ENCODE measurements around the gene HOXC6.

The HOXC6 gene

DNA sequence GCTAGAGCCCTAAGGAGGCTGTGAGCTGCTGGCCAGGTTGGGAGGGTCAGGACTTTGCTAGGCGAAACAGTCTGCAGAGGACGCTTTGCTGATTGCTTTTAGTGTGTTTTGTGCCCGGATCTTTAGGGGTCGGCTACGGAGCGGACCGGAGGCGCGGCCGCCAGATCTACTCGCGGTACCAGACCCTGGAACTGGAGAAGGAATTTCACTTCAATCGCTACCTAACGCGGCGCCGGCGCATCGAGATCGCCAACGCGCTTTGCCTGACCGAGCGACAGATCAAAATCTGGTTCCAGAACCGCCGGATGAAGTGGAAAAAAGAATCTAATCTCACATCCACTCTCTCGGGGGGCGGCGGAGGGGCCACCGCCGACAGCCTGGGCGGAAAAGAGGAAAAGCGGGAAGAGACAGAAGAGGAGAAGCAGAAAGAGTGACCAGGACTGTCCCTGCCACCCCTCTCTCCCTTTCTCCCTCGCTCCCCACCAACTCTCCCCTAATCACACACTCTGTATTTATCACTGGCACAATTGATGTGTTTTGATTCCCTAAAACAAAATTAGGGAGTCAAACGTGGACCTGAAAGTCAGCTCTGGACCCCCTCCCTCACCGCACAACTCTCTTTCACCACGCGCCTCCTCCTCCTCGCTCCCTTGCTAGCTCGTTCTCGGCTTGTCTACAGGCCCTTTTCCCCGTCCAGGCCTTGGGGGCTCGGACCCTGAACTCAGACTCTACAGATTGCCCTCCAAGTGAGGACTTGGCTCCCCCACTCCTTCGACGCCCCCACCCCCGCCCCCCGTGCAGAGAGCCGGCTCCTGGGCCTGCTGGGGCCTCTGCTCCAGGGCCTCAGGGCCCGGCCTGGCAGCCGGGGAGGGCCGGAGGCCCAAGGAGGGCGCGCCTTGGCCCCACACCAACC lies 1.5 kb downstream of the HOXC6 start:
- DNase-seq (ENCODE audit: low read depth in 2 of 2), result no peak

DNA sequence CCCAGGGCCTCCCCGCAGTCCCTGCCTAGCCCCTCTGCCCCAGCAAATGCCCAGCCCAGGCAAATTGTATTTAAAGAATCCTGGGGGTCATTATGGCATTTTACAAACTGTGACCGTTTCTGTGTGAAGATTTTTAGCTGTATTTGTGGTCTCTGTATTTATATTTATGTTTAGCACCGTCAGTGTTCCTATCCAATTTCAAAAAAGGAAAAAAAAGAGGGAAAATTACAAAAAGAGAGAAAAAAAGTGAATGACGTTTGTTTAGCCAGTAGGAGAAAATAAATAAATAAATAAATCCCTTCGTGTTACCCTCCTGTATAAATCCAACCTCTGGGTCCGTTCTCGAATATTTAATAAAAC lies 2.2 kb downstream of the HOXC6 start:
- DNase-seq (ENCODE audit: low read depth in 2 of 2), result no peak

DNA sequence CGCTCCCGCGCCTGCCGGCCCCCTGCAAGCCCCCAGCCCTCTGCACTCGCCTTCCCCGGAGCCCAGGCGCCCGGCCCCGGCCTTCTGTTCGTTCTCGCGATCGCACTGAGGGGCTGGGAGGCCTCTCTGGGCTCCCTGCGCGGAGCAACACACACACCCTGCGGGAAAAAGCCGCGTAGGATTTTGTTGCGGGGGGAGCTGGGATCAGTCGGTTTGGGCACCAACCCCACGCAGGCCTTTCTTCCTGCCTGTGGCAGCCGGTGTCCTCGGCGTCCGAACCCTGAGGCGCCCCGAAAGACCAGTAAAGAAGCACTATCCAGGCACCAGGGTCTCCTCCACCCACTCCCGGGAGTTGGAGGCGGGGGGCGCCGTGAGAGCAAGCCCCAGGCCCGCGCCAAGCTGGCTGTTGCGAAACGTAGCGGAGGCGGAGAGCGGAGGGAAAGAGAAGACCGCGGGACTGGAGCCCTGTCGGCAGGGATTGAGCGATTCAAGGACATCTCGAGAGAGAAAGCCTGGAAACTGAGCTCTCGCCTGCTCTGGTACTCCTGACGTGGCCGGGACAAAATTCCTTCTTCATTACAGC lies 2.7 kb downstream of the HOXC6 start:
- no peak for DNase-seq (ENCODE audit: low read depth in 2 of 2)

DNA sequence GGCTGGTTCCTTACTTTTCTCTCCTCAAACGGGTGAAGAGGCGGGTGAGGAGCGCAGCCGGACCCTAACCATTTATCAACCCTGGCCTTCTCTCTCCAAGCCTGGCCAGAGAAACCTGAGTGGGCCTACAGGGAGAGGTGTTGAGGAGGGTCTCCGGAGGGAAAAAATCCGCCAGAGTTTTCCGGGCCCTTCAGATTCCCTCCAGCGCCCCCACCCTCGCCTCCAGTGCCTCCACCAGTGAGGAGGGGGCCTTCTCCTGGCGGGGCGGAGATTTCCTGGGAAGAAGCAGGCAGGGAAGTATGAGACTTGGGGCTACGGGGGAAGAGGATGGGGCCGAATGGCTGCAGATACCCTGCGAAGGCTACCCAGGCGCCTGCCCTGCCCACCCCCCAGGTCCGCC lies 3.2 kb downstream of the HOXC6 start:
- DNase-seq (ENCODE audit: low read depth in 2 of 2), result no peak

DNA sequence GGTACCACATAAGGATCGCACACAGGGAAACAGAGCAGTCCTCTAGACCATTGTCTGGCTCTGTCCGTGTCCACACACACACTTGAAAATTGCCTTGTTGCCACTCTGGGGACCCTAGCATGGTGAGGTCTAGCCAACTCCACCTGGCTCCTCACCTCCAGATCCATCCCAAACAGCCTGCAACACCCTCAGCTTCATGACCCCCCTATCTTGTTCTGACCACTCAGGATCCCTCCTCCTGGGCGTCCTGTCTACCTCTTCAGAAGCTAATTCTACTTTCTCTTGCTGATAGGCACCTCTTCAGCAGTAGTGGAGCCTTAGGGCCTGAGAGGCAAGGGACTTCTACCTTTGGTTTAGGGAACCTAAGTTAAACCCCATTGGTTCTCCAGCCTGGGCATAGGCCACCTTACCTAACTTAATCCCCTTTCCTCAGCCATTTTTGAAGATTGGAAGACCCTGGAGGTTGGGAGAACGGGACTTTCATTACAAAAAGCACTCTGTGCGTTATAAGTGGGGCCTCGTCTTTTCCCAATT lies 3.9 kb downstream of the HOXC6 start:
- no peak for DNase-seq (ENCODE audit: low read depth in 2 of 2)

DNA sequence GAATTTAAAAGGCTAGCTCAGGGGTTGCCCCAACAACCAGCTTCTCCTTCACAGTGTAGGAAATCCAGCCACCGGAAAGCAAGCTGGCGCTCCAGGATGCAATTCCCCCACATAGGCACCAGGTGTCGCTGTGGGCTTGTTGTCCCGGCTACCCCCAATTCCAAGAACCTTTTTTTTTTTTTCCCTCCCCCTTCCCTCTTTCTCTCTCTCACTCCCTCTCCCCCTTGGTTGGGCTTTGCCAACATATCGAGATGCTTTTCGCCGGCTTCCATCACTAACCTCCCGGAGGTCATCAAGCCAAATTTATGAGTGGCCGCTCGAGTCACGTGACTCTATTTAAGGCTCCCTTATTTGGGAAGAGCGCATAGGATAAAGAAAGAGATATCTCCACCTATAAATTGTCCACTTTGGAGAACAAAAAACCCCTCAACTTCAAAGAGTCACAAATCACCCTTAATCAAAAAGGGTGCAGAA lies 4.4 kb downstream of the HOXC6 start, which contains the start of gene HOXC5:
Gene HOXC5, plus strand, starts transcription at position 424 of the 474 bp plus-strand sequence. CDS start 73 bp downstream, outside the sequence.
- DNase-seq (ENCODE audit: low read depth in 2 of 2), result peak in 1 of 2 donors; percentile 26

DNA sequence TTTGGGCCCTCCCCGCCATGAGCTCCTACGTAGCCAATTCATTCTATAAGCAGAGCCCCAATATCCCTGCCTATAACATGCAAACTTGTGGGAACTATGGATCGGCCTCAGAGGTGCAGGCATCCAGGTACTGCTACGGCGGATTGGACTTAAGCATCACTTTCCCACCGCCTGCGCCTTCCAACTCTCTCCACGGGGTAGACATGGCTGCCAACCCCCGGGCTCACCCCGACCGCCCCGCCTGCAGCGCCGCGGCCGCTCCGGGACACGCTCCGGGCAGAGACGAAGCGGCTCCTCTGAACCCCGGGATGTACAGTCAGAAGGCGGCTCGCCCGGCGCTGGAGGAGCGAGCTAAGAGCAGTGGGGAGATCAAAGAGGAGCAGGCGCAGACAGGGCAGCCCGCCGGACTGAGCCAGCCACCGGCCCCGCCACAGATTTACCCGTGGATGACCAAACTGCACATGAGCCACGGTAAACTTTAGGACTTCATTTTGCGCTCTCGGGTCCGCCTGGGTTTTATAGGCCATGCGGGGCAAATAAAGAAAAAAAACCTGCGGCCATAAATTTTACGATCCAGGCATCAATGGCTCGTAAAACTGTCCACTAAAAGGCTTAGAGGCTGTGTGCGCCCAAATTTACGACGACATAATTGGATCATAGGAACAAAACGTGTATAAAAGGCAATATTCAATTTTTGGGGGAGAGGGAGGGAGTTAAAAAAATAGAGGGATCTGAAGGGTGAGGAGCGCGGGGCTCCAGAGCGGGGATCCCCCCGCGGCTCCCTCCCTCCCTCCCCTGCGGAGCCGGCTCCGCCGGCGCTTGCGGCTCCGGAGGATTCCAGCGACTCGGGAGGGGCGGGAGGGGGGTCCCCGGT lies 5.1 kb downstream of the HOXC6 start:
- DNase-seq (ENCODE audit: low read depth in 2 of 2), result no peak

DNA sequence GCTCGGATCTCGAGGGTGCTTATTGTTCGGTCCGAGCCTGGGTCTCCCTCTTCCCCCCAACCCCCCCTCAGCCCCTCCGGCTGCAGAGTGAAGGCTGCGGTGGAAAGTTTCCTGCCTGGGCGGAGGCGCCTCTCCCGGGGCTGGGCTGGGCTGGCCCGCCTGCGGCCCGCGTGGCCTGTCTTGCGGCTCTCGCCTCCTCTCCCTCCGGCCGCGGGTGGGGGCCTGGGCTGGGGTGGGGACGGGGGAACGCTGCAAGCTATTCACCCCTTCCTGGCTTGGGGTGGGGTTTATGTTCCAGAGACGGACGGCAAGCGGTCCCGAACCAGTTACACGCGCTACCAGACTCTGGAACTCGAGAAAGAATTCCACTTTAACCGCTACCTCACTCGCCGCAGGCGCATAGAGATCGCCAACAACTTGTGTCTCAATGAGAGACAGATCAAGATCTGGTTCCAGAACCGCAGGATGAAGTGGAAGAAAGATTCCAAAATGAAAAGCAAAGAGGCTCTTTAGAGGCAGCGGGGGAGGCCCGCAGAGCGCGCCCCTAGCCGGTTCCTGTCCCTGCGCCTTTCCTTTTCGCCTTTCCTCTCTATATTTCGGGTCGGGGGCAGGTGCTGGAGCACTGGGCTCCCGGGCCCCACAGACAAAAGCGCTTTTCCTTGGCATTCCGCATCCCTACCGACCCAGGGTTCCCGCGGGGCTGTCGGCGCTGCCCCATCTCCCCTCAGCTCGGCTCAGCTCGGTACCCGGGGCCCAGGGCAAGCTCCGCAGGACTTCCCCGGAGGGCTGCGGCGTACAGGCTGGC lies 5.9 kb downstream of the HOXC6 start:
- no peak for DNase-seq (ENCODE audit: low read depth in 2 of 2)

DNA sequence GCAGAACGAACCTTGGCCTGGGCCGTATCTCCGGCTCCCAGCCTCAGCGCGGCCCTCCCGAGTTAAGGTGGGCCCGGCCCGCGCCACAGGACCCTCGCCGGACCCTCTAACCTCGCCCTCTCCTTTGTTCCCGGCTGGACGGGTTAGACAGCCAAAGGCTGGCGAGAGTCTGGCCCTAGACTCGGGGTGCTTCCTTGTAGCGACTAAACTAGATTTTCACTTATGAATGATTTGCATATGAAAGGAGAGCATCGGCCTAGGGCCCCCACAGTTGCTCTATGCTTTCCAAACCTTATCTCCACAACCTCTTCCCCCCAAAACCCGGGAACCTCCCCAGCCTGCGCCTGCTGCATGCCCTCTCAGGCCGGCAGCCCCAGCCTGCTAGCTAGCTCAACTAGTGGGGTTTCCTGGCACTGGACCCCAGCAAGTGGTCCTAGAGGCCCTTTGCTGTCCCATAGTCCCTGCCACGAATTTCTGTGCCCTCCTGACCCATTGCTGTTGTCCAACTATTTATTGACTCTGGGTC lies 6.6 kb downstream of the HOXC6 start:
- no peak for DNase-seq (ENCODE audit: low read depth in 2 of 2)

DNA sequence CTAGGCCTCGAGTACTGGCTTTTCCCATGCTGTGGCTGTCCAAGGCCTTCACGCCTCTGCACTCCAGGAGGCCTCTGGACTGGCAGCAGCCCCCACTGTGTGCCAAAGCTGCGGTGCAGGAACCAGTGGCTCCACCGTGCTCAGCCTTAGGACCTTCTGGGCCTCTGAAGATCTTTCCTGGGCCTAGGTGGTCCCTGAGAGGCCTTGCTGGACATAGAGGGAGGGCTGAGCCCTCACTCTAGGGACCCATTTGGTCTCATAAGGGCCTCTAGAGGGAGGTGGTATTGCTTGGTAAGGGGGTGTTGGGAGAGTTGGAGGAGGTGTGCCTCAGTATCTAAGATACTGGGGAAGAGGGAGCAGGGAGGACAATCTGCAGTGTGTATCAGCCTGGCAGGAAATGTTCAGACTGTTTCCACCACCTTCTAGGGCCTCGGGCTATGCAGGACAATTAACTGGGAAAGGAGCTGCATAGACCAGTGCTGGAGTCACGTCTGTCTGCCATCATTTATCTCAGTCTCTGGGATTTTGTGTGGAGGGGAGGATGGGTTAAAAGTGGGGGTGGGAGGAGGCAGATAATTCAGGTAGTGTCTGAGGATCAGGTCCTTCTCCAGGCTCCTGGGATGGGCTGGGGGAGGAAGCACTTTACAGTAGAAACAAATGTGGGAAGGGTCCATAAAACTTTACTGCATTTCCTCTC lies 7.5 kb downstream of the HOXC6 start:
- DNase-seq (ENCODE audit: low read depth in 2 of 2), result no peak

DNA sequence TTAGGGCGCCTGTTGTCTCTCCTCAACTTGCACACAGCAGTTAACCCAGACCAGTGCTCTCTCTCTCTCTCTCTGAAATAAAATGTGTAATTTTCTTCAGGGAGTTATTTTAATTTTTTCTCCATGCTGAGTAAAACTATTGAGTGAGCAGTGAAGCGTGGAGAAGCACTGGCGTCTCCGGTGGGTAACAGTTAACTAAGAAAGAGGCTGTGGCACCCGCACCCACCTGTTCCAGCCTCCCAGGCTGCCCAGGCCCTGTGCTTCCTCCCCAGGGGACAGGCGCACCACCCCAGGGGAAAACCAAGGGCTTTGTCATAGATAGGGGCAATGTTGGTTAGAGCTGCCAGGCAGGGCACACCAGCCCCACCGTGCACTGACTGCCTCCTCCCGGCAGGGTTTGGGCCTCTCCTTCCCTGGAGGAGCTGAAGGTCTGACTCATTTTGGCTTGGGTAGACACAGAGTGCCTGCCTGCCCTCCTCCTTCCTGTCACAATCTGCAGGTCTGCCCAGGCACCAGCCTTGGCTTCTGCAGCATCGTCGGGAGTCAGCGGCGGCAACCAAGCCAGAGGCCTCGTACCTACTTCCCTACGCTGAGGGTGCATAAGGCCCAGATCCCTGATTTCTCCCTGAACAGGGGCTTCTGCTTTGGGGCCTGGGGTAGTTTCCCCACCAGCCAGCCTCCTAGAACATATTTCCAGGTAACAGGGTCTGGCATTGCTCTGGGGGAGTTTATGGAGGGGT lies 8.6 kb downstream of the HOXC6 start:
- DNase-seq (ENCODE audit: low read depth in 2 of 2), result no peak

DNA sequence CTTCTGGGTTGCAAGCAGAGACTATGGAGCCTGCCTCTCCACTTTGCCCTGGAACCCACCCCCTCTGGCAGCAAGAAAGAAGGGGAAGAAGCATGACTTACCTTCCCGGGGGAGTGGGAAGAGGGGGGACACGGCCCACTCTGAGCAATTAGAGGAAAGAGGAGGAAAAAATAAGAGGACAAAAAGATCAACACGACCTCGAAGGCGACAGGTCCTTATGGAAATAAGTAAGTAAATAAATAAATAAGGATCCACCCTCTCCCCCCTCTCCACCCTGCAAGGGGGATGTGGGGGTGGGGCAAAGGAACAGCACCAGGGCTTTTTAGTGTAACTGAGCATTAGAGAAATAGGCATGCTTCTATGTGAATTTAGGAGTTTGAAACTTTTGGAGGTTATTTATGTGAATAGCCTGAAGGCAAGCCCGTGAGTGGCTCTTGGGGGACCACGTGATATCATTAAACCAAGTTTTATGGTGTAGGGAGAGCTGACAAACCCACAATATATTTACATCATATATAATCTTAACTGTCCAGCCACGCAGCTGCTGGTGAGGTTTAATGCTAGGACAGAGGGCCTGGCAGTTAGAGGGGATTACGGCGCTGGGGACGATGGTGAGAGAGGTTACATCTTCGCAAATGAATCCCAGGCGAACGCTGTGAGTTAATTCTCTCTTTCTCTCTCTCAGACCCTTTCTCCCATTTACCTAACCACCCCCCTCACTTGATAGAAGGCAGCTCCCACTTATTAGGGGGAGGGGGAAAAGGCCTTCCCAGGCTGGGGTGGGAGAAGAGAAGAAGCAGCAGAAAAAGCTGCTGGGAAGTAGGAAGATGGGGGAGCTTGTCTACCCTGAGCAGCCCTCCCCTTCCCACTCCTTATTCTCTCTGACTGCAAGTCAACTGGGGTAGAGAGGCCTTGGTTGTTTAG lies 9.4 kb downstream of the HOXC6 start:
- DNase-seq (ENCODE audit: low read depth in 2 of 2), result no peak

DNA sequence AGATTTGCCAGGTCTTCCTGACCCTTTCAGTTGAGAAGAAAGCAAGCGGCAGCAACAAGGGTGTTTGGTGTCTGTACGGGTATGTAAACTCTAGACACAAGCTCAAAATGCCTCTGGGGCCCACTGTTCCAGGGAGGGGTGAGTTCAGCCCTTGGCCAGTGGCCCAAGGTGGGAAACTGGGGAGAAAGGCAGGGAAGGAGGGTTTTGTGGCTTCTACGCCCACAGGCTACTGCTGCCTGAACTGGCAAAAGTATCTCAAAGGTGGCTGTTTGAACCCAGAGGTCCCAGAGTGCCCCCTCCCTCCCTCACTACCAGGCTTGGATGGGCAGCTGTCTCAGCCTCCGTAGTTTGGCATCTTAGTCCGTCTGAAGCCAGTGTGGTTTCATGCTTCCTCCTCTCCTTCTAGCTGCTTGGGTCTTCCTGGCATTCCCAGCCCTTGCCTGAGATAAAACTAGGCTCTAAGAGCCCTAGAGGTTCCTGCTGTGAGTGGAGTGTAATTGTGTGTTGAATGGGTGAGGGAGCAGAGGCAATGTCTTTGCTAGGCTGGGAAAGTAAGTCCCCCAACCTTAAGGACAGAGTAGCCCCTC lies 10.1 kb downstream of the HOXC6 start:
- DNase-seq (ENCODE audit: low read depth in 2 of 2), result no peak

DNA sequence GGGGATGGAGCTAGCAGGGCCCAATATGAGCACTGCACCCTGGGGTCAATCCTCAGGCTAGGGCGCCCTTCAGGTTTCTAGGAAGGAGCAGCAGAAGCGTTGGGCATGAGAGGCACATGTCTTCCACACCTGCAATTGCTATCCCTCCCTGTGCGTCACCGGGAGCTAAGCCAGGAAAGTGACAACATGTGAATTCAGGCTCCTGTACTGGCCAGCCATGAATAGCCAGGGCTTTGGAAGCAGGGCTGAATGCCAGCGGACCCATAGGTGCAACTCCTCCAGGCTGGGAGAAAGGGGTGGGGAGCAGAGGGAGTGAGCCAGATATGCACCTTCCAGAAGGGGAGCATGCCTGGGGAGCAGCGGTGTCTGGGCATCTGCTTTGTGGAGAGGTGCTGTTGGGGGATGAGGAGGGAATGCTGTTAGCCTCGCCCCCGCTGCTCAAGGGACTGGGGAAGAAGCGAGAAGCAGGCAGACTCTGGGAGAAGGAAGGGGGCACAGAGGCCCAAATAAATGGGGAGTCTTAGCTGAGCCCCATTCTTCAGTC lies 10.7 kb downstream of the HOXC6 start:
- DNase-seq (ENCODE audit: low read depth in 2 of 2), result no peak

DNA sequence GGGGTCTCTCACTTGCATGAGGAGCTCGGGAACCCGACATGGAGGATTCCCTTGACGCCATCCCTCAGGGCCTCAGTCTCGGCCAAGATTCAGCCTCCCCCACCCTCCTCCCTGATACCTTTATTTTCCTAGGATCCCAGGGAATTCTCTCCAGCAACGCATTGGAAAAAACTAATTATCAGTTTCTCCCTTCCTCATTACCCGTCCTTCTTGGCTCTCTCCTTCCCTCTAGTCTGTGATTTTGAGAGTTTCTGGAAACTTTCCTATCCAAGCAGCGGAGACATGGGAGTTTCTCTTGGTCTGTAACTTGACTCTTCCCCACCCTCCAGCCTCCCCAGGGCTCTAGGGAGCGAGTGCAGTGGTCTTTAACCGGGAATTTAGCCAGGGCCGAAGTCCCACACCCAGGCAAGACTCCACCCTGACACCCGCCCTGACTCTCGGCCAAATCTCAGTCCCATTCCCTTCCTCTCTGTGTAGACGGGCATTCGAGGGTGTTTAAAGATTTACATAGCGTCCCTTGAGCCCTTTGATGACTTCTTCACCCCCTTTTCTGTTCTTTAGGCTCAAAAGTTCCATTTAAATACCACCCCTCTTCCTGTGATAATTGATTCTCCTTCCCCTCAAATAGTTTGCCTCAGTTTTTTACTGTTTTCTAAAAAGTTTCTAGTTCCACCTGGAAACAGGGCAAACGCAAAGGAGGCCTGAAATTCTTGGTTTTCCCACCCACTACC lies 11.3 kb downstream of the HOXC6 start:
- no peak for DNase-seq (ENCODE audit: low read depth in 2 of 2)

DNA sequence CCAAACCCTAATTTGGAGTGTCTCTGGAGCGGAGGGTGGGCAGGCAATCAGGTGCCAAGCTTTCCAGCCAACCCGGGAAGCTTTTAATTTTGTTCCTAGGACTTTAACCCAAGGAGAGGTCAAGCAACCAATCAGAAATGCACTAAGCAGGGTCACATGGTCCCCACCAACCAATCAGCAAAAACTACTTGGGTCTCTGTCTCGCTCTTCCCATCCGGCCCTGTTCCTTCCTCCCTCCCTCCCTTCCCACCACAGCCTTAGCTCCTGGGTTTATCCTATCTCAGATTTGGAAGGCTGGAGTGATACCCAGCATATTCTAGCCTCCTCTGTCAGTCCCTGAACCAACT lies 11.9 kb downstream of the HOXC6 start:
- DNase-seq (ENCODE audit: low read depth in 2 of 2), result no peak

DNA sequence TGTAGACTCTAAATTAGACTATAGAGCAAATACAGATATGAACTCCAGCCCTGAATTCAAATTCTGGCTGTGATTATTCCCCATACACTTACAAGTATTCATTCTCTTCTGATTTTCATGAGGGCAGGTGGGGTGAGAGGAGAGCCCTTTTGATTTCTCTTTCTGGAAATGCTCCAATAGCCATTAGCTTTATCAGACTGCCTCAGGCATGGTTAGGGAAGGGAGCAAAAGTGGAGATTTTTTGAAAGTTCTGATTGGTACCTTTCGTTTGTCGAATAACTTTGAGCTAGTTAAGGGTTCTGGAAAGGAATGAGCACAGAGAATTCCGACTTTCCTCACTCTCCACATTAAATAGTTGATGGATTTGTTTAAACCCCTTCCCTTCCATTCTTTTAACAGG lies 12.4 kb downstream of the HOXC6 start:
- no peak for DNase-seq (ENCODE audit: low read depth in 2 of 2)
